HG03432 (cell line): ENCODE measurements around the gene KSR1.
"Not testable (repeated sequence)": the region's sequence is repeated elsewhere in the genome, so short reads cannot be mapped to it uniquely, and the experiment has no call there.

Experiments used
- ATAC-seq: cut with Tn5 transposase; IDR thresholded peaks from one replicate; pipeline ENCODE4 v1.9.1; 2021; ENCODE audit warnings: mild to moderate bottlenecking, moderate library complexity; ENCODE audit not compliant: unreplicated experiment

KSR1 gene

DNA sequence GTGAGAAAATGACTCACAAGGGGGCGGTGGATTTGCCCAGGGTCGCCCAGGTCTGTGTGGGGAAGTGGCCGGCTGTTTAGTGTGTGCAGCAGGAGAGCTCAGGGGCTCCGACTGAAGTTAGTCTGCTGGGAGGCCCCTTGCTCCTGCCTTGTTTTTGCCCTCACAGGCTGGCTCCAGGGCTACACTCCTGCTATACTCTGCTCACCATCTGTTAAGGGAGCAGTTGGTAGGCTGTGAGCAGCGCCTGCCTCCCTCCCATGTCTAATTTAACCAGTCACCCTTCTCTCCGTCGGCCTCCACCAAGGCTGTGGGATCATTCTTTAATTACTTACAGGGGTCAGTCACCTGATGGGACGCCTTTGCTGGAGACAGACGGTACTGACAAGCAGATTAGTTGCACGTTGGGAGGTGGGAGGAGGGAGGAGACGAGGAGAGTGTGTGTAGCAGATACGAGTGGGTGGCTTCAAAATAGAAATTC, 35.5 kb downstream of the KSR1 start:
- ATAC-seq = no peak

GRCh38 chr17:27492470-27492869, 36.2 kb downstream of the KSR1 start:
- no peak for ATAC-seq

DNA sequence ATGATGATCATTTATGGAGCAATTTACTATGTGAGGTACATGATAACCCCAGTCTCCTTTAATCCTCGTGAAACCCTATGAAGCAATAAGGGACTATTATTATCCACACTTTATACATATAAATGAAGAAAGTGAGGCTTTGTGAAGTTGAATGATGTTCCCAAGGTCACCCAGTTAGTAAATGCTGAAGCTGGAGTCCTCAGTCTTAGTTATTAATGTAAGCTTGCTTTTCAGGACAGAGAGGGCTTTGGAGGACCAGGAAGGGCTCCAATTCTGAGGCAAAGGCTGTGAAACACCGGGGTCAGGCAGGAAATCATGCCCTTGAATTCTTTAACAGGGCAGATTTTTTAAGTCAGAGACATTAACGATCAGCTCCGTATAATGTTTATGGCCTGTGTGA, 36.8 kb downstream of the KSR1 start:
- no peak for ATAC-seq

DNA sequence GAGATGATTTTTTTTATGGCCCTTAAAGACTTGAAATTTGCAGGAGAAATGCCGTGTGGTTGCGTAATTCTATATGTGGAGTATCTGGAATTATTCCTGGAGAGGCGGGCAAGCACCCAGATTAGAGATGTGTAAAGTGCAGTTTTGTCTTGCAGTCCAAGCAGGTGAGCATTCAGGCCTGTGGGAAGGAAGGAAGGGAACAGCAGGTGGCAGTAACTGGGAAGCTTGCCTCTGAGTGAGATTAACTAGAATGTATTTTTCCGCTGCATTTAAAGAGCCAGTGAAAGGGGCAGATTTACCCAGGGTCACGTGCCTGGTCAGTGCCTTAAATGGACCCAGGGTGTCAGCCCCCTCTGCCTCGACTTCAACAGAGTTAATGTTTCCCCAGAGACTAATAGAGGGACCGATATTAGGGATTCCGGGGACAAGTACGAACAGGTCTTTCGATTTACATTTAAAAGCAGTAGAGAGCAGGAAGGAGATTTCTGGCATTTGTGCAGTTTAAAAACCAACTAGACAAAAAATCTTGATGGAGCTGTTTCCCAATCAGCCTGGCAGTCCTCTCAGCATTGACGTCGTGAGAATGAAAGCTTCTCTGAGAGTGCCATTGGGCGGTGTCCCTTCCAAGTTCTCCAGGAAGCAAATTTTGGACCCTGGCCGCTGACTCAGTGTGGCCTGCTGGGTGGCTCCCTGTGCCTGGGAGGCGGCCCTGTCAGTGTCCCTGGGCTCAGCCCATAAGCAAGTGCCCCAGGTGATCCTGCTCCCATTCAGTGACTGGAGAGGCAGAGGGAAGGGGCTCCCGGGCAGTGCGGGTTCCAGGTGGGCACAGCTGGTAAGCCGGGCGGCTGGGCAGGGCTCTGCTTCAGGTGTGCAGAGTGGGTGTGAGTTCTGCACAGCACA, 38.2 kb downstream of the KSR1 start:
- ATAC-seq = no peak

DNA sequence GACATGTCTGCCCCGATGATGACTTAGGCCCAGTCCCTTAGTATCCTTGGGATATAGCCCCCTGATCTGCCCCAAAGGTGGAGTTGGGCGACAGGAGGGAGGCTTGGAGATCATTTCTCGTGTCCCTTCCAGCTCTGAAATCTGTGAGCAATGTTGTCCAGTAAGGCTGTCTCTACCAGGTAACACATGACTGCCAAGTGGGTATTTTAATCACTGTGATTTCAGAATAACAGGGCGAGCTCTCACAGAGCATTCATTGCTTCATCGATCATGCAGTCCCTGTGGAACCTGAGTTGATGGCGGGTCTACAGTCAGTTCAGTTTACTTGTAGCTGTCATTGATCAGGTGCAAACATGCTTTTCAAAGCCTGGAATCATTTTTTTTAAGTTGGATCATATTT, 39.2 kb downstream of the KSR1 start:
- peak; percentile 45 for ATAC-seq

- ATAC-seq = peak; percentile 38
These were observed 39.8 kb downstream of the KSR1 start for GRCh38 chr17:27496005-27496404.

- ATAC-seq = peak; percentile 65
These were observed 40.2 kb downstream of the KSR1 start for GRCh38 chr17:27496437-27496943.

DNA sequence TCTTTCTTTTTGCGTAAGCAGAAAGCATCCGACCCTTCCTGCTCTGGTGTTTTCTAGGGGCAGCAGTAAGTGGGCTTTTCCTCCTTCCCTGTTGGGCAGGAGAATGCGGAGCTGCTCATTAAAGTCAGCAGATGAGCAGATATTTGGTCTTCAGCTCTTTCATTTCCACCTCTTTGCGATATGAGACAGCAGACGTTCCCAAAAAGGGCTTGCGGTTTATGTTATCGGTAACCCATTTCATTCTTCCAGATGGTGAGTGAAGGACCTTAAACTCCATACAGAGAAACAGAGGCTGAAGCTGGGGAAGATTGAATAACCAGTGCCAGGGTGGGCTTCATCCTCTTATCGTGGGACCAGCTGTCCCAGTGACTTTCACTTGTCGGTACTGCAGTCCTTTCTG, 40.7 kb downstream of the KSR1 start:
- no peak for ATAC-seq

DNA sequence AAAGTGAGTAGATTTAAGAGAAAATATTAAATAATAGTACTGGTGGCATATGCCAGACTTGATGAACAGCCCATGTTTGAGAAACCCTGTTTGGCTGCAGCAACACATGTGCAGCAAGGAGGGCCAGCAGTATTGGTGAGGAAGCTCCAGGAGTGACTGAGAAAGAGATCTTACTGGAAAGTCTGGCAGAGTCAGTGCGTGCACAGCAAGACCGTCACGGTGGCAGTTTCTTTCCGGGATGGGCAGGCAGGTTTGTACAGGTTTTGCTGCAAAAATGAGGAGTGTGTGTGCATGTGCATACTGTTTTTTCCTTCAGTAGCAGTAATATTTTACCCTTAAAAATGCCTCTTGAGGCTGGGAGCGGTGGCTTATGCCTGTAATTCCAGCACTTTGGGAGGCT, 41.4 kb downstream of the KSR1 start:
- no peak for ATAC-seq

- ATAC-seq = no peak
These were observed 42.5 kb downstream of the KSR1 start for GRCh38 chr17:27498615-27499309.

DNA sequence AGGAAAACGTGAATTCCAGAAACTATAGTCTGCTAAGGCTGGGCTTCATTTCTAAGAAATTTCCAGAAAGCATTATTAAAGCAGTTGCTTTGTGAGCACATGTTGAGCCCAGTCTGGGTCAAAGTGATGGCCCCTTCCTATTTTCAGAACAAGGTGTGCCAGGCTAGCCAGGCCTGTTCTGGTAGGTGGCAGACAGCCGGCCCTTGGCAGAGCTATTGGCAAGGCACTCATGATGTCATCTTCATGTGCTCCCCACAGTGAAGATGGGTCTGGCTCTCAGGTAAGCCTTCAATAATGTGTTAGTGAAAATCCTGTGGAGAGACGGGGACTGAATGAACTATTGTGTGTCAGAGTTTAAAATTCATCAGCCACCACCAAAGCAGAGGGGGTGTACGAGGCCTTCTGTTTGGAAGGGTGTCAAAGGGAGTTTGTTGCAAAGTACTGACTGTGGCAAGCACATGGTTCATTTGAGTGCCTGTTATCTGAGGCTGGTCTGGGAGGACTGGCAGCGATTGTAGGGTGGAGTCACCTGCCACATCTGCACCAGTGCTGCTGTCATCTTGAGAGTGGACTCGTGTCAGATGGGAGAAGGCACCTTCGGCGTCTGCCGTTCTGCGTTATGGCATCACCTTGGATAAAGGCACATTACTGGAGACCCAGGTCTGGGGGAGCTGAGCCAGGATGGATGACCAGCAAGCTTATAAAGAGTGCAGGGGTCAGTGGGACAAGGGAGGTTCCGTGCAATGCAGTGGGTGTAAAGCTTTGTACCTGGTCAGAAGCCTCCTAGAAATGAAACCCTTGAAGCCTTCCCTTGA, 43.4 kb downstream of the KSR1 start:
- no peak for ATAC-seq

GRCh38 chr17:27501338-27501737, 45.1 kb downstream of the KSR1 start:
- not testable (repeated sequence) for ATAC-seq

- no peak for ATAC-seq
These were observed 46.5 kb downstream of the KSR1 start for GRCh38 chr17:27502526-27503324.

DNA sequence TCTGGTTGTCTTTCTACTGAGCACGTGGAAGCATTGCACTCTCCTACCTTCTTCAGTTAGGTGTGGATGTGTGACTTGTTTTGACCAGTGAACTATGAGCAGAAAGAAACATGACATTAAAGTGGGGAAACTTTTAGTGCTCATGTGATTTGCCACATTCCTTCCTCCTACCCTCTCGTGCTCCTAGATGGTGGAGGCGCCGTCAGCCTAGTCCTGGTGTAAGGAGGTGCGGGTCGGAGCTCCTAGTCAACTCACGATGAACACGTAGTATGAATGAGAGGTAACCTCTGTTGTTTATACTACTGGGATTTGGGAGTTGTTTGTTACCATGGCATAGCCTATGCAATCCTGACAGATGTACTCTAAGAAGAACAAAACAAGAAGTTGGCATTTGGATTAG, 47.4 kb downstream of the KSR1 start:
- ATAC-seq = no peak

DNA sequence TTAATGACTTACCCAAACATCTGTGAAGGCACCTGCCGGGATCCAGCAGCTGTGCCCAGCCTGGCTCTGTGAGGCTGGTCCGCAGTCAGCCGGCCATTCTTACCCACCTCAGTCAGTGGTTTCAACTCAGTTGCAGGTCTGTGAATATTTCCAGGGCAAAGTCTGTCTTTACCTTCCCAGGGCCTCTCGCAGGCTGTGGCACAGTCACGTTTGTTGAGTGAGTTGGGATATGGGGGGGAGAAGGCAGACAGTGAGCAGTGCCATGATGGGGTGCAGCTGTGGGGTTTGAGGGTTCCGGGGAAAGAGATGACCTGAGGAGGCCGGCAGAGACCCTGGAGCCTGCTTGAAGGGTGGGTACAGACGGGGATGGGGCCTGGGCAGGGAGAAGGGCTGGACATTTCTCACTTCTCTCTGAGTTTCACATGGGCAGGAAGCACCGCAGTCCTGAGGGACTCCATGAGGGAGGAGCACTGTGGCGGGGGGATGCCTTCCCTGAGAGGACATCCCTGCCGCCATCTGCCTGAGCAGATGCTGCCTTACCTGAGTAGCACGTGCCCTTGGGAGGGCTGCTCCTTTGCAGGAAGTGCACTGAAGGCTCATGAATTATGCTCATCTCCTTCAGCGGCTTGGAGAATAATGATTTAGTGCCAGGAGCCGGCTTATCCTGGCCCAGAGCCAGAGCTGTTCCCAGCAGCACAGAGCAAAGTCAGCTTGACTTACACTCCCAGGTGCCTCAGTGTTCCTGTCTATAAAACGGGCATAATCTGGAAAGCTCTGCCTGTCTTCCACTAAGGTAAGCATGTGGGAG, 48.1 kb downstream of the KSR1 start:
- ATAC-seq = no peak

DNA sequence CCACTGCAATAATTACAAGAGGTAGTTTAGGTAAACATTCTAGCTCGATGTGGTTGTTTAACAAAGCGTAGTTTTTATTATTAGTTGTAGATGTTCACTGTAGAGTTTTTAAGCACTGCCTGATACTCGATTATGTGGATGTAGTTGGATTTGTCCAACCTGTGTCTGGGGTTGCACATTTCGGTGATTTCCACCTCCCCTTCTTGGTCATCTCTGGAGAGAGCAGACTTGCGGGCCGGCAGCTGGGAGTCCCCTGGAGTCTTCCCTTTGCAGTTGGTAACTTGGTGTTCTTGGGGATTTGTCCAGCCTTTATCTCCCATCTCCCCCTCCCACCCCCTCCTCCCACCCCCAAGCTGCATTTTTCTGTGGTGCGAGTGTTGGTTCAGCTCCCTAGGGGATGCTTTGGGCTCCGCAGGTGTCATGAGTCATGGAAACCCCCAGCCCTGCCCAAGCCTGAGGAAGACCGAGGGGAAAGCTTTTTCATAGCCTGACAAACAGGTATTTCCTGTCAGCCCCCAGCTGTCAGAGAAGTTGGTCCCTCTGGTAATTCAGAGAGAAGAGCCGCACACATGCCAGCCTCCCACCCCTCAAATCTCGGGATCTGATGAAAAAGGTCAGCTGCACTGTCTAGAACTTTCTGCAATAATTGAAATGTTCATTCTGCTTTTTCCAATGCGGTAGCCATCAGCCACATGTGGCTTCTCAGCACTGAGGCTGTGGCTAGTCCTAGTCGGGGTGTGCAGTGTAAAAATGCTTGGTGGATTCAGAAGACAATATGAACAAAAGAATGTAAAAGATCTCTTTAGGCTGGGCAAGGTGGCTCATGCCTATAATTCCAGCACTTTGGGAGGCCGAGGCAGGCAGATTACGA, 50.3 kb downstream of the KSR1 start:
- peak; percentile 67 for ATAC-seq

GRCh38 chr17:27511168-27511883, 55.1 kb downstream of the KSR1 start:
- no peak for ATAC-seq

DNA sequence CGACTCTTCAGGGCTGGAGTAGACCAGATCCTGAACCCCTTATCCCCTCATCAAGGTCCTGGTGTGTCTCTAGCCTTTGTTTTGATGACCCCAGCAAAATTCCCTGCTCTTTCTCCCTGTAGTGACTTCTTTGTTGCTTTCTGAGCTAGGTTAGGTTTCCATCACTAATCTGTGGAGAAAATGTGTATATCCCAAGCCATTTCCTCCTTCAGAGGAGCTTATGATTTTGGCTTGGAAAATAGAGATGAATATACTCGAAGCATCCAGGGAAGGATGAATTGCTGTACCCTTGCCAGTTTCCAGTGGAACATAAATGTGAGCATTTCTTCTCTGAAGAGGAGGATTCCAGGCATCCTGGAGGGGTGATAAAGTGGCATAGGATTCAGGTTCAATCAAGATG, 55.8 kb downstream of the KSR1 start:
- ATAC-seq = no peak
